ENCODE measurements around the gene OPRL1.
"Not testable (repeated sequence)": the region's sequence is repeated elsewhere in the genome, so short reads cannot be mapped to it uniquely, and the experiment has no call there.

Gene OPRL1

DNA sequence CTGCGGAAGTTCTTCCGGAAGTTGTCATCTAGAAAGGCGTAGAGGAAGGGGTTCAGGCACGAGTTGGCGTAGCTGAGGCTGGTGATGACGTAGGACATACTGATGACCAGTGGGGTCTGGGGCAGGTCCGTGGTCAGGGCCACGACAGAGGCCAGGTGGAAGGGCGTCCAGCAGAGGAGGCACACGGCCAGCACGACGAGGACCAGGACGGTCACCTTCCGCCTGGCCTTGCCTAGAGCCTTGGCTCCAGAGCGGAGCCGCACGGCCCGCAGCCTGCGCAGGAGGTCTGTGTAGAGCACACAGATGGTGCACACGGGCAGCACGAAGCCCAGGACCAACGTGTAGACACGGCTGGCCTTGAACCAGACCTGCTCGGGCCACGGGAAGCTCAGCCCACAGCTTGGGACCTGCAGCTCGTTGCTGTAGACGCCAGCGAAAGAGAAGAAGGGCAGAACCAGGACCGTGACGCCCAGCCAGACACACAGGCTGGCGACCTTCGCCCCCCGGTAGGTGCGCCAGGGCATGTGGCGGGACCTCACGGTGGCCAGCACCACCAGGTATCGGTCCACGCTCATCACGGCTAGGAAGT, 26.1 kb downstream of the OPRL1 start:
- DNase-seq: no peak

GRCh38 chr20:64106435-64106961, 26.6 kb downstream of the OPRL1 start:
- DNase-seq: no peak

DNA sequence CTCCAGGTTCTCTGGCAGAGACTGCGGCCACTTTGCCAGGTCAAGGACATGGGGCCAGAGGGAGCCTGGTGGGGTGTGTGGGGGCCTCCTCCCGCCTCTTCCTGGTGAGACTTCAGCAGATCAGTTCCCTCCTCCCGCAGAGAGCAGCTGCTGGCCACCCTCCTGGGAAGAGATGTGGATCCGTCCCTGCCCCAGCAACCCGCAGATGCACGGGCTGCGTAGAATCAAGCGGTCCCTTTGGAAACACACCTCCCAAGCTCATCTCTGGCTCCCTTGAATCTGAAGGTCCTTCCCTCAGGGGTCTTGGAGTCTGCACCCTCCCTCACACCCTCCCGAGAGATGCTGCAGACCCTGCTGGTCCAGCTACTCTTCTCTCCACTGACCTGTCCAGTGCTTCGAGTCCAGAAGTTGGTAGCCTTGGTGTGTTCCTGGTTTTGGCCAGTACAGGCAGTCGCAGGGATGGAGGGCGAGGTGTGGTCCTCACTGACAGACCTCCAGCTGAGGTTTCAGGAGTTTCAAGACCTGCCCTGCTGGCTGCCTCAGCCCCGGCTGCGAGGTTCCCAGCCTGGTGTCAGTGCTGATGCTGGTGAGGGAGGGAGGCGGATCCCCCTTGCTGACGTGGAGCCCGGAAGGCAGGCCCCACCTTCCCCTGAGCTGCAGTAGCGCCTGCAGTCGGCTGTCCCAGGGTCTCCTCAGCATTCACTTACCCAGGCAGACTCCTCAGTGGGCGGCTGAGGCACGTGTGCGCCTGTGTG, 27.3 kb downstream of the OPRL1 start, which contains the start of gene NPBWR2:
NPBWR2 (minus strand) TSS at position 585 of the 755 bp plus-strand sequence. CDS start 734 bp downstream, outside the sequence.
- no peak for DNase-seq

DNA sequence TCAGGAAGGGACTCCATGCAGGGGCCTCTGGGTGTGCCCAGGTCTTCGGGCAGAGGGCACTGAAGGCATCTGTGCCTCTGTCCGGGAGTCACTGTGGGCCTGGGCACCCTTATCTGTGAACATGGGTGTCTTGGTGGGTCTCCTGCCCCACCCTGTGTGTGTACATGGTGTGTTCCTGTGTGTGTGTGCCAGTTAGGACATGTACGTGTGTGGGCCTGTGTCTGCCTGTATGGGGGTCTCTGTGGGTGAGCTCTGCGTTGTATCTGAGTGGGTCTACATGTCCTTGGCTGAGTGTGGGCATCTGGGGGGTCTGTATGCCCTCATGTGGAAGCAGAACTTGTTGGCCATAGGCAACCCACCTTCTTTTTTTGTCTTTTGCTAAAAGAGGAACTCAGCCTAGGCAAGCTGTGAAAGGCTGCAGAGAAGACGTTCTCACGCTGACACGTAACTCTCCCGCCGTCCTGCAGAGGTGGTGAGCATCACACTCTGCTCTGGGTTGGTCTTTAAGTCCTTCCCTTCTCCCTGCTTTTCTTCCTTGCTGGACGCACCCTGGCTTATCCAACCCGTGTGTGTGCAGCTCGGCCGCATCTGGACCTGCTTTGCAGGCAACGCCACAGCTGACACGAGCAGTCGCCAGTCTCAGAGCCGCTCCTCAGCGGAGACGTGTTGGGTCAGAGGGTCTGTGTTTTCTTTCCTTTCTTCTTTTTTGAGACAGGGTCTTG, 28.0 kb downstream of the OPRL1 start:
- no peak for DNase-seq

DNA sequence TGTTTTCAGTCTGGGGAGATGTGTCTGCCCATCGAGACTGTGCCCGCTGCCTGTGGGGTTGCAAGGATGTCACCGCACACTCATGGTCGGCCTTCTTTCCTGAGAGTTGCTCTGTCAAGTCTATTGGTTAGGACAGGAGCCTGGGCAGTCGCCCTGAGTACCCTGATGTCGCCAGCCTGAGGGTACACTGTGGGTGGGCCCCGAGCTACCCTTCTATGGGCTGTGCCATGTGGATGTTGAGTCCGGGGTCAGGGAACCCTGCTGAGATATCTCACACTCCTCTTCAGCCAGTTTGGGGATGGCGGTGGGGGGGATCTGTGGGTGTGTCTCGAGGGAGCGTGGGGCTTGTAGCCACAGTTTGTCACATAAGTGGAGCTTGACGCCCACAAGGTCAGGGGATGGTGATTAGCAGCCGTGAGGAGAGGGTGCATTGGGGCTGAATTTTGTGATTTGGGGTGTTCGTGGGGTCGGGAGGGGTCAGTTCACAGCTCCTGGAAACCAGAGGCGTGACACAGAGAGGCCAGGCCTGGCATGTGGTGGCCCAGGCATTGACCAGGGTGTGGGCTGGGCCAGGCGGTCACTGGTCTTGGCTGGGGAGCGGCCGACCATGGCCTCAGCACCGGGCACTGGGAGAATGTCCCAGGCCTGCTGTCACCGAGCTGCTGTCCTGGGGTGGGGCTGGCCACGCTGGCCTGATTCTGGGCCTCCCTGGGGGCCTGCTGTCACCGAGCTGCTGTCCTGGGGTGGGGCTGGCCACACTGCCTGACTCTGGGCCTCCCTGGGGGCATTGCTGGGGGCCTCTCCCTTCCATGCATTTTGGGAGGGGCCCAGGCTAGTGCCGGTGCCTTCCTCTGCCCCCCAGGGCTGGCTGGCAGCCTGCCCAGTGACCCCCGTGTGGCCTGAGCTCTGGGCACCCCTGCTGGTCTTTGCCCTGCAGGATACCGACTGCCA, 29.1 kb downstream of the OPRL1 start:
- DNase-seq: no peak

DNA sequence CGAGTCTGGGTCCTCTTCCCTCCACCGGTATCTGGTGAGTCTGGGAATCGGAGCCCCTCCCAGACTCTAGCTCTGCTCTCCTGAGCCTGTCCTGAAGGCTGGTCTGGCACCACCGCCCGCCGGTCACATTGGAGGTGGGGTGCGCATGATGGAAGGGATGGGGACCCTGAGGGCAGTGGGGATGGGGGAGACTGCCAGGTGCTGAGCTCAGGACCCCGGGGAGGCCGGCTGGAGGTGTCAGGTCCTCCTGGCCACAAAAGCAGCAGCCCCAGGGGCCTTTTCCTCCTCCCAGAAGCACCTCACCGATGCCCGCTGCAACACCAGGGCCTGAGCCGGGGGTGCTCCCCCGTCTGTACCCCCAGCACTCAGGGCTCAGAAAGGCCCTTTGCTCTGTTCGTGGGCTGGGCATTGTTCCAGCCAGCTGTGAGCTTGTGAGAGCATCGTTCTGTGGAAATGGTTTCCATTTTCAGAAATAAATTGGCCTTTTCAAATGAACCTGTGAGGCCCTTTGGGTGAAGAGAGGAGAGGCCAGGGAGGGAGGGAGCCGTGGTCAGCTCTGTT, 30.0 kb downstream of the OPRL1 start:
- DNase-seq: no peak

DNA sequence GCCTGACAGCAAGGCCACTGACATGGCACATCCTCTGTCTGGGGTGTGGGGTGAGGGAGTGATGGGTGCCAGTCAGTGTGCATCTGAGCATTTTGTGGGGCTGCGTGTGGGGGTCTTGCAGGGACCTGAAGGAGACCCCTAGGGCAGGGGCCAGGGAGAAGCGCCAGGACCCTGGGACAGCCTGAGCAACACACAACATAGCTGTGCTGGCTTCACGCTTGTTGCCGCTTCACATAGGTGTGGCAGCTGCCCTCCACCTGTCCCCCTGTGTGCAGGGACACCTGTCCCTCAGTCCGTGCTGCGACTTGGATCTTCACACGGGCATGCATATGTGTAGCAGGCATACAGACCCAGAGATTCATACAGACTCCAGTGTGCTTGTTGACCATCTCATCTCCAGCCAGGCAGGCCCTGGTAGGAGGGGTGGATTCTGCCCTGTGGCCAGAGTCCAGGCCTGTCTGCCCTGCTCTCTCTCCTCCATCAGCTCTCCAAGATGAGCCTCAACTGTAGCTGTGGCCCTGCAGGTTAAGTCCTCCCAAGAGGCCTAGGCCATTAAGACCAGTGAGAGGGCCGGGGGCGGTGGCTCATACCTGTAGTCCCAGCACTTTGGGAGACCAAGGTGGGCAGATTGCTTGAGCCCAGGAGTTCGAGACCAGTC, 30.7 kb downstream of the OPRL1 start:
- DNase-seq: no peak

GRCh38 chr20:64111841-64112641, 32.2 kb downstream of the OPRL1 start:
- no peak for DNase-seq

DNA sequence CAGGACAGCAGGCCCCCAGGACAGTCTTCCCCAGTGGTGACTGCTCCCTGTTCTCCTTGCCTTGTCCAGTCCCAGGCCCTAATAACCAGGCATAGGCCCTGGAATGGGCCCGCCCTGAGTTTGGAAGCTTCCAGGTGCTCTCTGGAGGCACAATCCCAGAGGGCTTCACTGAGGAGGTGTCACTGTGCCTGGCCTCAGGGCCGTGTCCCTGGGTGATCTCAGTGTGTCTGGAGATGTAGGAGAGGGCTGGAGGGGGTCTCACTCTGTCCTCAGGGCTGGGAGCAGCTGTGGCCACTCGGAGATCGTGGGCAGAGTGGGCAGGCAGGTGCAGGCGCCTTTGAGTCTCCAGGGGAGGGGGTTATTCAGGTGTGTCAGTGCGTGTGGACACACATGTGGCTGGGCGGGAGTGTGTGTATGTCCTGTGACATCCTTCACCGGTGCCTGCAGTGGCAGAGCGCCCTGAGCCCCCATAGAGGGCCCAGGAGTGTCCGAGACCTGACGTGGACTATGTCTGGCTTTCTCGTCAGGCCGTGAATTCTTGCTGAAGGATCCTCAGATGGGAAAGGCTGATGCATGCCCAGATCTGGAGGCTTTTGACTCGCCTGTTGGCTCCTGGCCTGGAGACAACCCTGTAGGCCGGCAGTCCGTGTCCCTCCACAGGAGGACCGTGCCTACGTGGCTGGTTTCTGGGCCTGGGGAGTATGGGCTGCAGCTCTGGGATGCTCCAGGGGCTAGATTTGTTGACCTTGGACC, 33.0 kb downstream of the OPRL1 start:
- DNase-seq: no peak

DNA sequence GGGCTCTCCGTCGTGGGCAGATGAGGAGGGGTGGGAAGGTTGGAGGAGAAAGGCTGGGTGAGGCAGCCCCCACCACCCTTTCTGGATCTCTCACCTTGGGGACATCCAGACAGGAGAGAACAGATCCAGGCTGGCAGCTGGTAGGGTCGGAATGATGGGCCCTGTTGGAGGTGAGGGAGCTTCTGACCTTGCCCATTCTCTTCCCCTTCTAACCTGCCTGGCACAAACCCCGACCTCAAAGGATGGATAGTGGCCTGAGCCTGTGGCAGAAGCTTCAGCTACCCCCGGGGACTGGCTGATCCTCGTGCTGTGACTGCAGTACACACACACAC, 33.5 kb downstream of the OPRL1 start:
- no peak for DNase-seq

DNA sequence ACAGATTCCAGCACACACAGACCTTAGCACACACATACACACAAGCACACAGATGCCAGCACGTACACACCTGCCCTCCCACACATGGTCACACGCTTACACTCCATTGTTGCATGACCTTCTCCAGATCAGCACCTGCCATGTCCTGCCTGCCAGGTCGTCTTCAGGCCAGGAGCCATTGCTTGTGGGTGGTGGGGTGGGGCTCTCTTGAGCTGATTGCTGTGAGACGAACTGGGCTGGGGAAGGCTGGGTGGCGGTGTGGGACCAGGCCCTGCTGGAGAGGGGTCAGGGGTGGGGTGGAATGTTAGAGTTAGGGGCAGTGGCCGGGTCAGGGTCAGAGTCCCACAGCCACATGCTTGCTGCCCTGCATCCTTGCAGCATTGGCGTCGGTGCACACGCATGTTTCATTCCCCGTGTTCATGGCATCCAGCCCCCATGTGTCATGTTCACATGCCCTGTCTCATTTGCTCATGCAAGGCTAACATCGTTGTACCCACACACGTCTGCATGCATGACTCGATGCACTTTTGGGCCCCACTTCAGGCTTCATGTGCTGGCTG, 34.0 kb downstream of the OPRL1 start:
- no peak for DNase-seq

- no peak for DNase-seq
Measured at GRCh38 chr20:64114356-64114971, 34.6 kb downstream of the OPRL1 start.

DNA sequence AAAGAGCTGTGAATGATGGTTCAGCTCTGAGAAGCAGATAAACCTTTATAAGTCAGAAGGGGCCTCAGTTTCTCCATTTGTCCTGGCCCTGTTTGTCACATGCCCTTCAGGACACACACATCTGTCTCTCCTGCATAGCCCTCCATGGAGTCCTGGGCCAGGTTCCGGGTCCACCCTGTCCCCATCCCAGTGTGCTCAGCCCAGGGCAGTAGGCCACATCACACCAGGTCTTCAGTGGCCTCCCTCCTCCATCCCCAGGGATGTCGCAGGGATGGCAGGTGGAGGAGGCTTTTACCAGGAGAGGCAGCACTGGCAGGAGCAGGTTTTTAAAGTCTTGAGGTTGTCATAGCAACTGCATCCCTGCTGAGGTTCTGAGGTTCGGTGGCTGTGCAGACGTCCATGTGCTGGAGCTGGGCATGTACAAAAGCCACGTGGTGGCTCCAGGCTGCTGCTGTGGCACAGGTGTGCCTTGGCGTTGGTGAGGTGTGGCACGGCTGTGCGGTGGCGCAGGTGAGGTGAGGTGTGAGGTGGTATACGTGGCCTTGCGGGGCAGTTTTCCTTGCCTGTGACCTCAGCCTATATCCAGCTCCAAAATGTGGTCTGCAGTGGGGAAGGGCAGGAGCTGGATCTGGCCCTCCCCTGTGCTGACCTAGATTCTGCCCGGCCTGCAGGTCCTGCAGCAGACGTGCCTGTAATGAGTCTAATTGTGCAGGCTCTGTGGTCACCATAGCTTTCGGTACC, 35.5 kb downstream of the OPRL1 start:
- DNase-seq: no peak

- DNase-seq: no peak
Measured at GRCh38 chr20:64116016-64116415, 36.1 kb downstream of the OPRL1 start.

GRCh38 chr20:64116541-64117431, 36.9 kb downstream of the OPRL1 start:
- no peak for DNase-seq

DNA sequence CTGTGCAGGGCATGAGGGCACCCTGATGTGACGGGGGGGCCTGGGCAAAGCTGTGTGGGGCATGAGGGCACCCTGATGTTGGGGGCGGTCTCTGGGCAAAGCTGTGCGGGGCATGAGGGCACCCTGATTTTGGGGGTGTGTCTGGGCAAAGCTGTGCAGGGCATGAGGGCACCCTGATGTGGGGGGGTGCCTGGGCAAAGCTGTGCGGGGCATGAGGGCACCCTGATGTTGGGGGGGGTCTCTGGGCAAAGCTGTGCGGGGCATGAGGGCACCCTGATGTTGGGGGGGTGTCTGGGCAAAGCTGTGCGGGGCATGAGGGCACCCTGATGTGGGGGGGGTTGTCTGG, 37.5 kb downstream of the OPRL1 start:
- DNase-seq: not testable (repeated sequence)

- DNase-seq: no peak
Measured at GRCh38 chr20:64119301-64119680, 39.4 kb downstream of the OPRL1 start.
